ENCODE measurements around the gene TUBA4A. TPM values are rescaled to one million over a fixed set of nuclear protein-coding genes. Genes with fewer than 3 reads are reported as not detected.

The TUBA4A gene
- total RNA-seq, 2 experiments from 2014 or later: 96.0 to 186 TPM

DNA sequence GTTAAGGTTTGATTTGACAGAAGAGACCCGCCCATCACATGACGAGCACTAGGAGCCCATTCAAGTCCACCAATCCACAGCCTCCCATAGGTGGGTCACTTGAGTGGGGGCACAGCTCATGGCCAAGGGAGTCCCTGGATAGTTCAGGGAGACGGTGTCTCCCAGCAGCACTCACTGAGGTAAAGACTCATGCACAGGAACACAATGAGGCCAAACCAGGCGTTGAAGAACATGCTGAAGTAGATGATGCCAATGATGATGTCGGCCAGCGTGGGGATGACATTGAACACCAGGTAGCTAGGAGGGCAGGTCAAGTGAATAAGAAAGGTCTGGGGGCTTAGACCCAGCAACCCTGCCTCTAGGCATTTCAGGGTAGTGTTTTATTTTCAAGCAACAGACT is 38.9 kb downstream of the TUBA4A start:
- POLR2A ChIA-PET: interaction anchor here (0.6 kb wide), 1 partner anchor 128 kb away, joined by 3 read pairs; no protein-coding TSS in a partner anchor

DNA sequence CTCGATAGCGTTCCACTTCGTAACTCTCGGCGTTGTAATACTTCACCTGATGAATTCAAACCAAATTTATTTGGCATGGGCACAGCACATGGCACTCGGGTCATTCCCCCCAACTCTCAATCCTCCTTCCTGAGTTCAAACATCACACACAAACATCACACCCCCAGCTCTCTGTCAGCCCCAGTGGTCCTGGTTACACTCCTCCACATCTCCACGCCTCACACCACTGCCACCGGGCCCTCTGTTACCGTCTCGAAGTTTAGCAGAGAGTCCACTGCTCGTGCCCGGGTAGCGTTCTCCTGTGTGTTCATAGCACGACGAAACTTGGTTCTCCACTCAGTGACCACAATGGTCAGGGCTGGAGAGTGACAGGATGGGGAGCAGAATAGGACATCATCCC is 39.6 kb downstream of the TUBA4A start:
- H3K4me3 ChIP-seq (ENCODE audit: low read depth, low read length, poor library complexity, severe bottlenecking): no peak overlapping the region
- no peaks in the 10 kb centered on the region for H4K20me1 ChIP-seq (ENCODE audit: insufficient read depth, low read length)
- no peaks in the 10 kb centered on the region for H3K9me2 ChIP-seq (ENCODE audit: insufficient read depth, low read length)
- no peak for TF ChIP-seq EZH2phosphoT487 (IDR thresholded peaks at IDR 0.05; ENCODE audit: borderline replicate concordance, low read depth, low read length)
- TF ChIP-seq, protein P1, sequence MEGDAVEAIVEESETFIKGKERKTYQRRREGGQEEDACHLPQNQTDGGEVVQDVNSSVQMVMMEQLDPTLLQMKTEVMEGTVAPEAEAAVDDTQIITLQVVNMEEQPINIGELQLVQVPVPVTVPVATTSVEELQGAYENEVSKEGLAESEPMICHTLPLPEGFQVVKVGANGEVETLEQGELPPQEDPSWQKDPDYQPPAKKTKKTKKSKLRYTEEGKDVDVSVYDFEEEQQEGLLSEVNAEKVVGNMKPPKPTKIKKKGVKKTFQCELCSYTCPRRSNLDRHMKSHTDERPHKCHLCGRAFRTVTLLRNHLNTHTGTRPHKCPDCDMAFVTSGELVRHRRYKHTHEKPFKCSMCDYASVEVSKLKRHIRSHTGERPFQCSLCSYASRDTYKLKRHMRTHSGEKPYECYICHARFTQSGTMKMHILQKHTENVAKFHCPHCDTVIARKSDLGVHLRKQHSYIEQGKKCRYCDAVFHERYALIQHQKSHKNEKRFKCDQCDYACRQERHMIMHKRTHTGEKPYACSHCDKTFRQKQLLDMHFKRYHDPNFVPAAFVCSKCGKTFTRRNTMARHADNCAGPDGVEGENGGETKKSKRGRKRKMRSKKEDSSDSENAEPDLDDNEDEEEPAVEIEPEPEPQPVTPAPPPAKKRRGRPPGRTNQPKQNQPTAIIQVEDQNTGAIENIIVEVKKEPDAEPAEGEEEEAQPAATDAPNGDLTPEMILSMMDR (conservative IDR thresholded peaks at IDR 0.05; ENCODE audit: low read length): no peak
- intact Hi-C loops (cut with micrococcal nuclease; ENCODE audit: unreplicated experiment): no loop called here
- peaks cover 10% of the 10 kb centered on the region for H3K4me1 ChIP-seq (ENCODE audit: insufficient read depth, low read length, poor library complexity, severe bottlenecking)
- peaks cover 35% of the 10 kb centered on the region for H3K36me3 ChIP-seq (ENCODE audit: insufficient read depth, low read length)
- no peak for DNase-seq (ENCODE audit: low spot score)
- CTCF ChIA-PET (ENCODE audit: unreplicated experiment): no interaction called here
- POLR2A ChIA-PET: interaction anchor here (0.5 kb wide), 1 partner anchor 50 kb away, joined by 3 read pairs; no protein-coding TSS in a partner anchor
- H3K27ac ChIP-seq (ENCODE audit: low read depth, low read length, poor library complexity, severe bottlenecking): no peak overlapping the region
- H3K4me2 ChIP-seq (ENCODE audit: low read length): no peak overlapping the region
- BruUV-seq (replicated peaks): no TSS peak
- H3K79me2 ChIP-seq (ENCODE audit: insufficient read depth, low read depth, low read length): no peaks in the 10 kb centered on the region
- no peak overlapping the region for H2AFZ ChIP-seq (ENCODE audit: low read length)
- H3K9me3 ChIP-seq (ENCODE audit: low read length): no peaks in the 10 kb centered on the region

More for the DNA sequence above, 38.9 kb downstream of the TUBA4A start:
- peaks cover 10% of the 10 kb centered on the region for H3K4me1 ChIP-seq (ENCODE audit: insufficient read depth, low read length, poor library complexity, severe bottlenecking)
- H3K9me2 ChIP-seq (ENCODE audit: insufficient read depth, low read length): no peaks in the 10 kb centered on the region
- peaks cover 29% of the 10 kb centered on the region for H3K36me3 ChIP-seq (ENCODE audit: insufficient read depth, low read length)
- no TSS peak for BruUV-seq (replicated peaks)
- H3K4me3 ChIP-seq (ENCODE audit: low read depth, low read length, poor library complexity, severe bottlenecking): no peak overlapping the region
- no peaks in the 10 kb centered on the region for H3K9me3 ChIP-seq (ENCODE audit: low read length)
- no peaks in the 10 kb centered on the region for H3K79me2 ChIP-seq (ENCODE audit: insufficient read depth, low read depth, low read length)
- no peak overlapping the region for H3K27ac ChIP-seq (ENCODE audit: low read depth, low read length, poor library complexity, severe bottlenecking)
- H4K20me1 ChIP-seq (ENCODE audit: insufficient read depth, low read length): no peaks in the 10 kb centered on the region
- no peak overlapping the region for H3K4me2 ChIP-seq (ENCODE audit: low read length)
- no peak for TF ChIP-seq EZH2phosphoT487 (IDR thresholded peaks at IDR 0.05; ENCODE audit: borderline replicate concordance, low read depth, low read length)
- TF ChIP-seq, protein P1 (conservative IDR thresholded peaks at IDR 0.05; ENCODE audit: low read length): no peak
- intact Hi-C loops (cut with micrococcal nuclease; ENCODE audit: unreplicated experiment): no loop called here
- DNase-seq (ENCODE audit: low spot score): no peak
- CTCF ChIA-PET (ENCODE audit: unreplicated experiment): no interaction called here
- H2AFZ ChIP-seq (ENCODE audit: low read length): no peak overlapping the region

DNA sequence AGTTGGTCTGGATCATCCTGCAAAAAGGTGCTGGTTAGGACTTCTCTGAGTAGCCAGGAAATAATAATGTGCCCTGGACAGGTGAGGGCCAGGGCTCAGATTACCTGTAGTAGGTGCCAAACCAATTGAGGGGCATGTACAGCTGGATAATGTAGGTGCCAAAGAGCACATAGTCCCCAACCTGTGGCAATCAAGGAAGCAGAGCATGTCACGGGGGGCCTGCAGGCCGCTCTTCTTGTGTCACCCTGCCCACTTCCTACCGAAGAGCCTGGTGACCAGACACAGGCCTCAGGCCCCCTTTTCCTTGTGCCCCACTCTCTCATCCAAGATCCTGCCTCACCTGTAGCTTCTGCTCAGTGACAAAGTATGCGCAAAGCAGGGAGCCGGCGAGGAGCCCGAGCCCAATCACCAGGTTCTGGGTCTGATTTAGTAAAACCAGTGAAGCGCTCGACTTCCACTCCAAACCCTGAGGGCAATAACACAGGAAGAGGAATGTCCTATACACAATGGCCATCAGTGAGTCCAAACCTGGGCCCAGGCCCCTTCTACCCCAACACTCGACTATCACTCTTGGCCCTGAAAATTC is 40.1 kb downstream of the TUBA4A start:
- Histone ChIP-seq H3K36me3 (ENCODE audit: insufficient read depth, low read length) (peaks cover 39% of the 10 kb centered on the region), H3K9me3 (ENCODE audit: low read length) (no peaks in the 10 kb centered on the region), H3K9me2 (ENCODE audit: insufficient read depth, low read length) (no peaks in the 10 kb centered on the region), H3K4me2 (ENCODE audit: low read length) (no peak overlapping the region), H4K20me1 (ENCODE audit: insufficient read depth, low read length) (no peaks in the 10 kb centered on the region), H3K27ac (ENCODE audit: low read depth, low read length, poor library complexity, severe bottlenecking) (no peak overlapping the region), H3K4me1 (ENCODE audit: insufficient read depth, low read length, poor library complexity, severe bottlenecking) (peaks cover 10% of the 10 kb centered on the region), H2AFZ (ENCODE audit: low read length) (no peak overlapping the region), H3K79me2 (ENCODE audit: insufficient read depth, low read depth, low read length) (no peaks in the 10 kb centered on the region), H3K4me3 (ENCODE audit: low read depth, low read length, poor library complexity, severe bottlenecking) (no peak overlapping the region)
- intact Hi-C loops (cut with micrococcal nuclease; ENCODE audit: unreplicated experiment): no loop called here
- DNase-seq (ENCODE audit: low spot score): no peak
- POLR2A ChIA-PET: interaction anchor here (0.5 kb wide), 2 partner anchors 39 to 50 kb away, joined by 3 read pairs; partner anchors contain the start of gene TUBA4B
- TF ChIP-seq, protein P1 (conservative IDR thresholded peaks at IDR 0.05; ENCODE audit: low read length): no peak
- TF ChIP-seq EZH2phosphoT487 (IDR thresholded peaks at IDR 0.05; ENCODE audit: borderline replicate concordance, low read depth, low read length): no peak
- CTCF ChIA-PET (ENCODE audit: unreplicated experiment): no interaction called here
- no TSS peak for BruUV-seq (replicated peaks)

All from OCI-LY7 (cell line).